Measurements from ENCODE around the gene CALCB. TPM values are rescaled to one million over a fixed set of nuclear protein-coding genes. Genes with fewer than 3 reads are reported as not detected.

The CALCB gene
- total RNA-seq, 1 donor from 2014 or later, result not detected

- ATAC-seq (no peak), DNase-seq (no peak)
- no peaks in the 10 kb centered on the region for H3K36me3 ChIP-seq
- intact Hi-C loops (cut with DNase I), result no loop called here
- no peaks in the 10 kb centered on the region for H3K4me1 ChIP-seq
- peaks cover 20% of the 10 kb centered on the region for H3K27me3 ChIP-seq
- no peak overlapping the region for H3K27ac ChIP-seq
- H3K4me3 ChIP-seq, result no peak overlapping the region
- no peaks in the 10 kb centered on the region for H3K9me3 ChIP-seq
- TF ChIP-seq CTCF (IDR thresholded peaks at IDR 0.05), result no peak
Measured at GRCh38 chr11:15115686-15116085, 42.3 kb downstream of the CALCB start.

- peaks cover 20% of the 10 kb centered on the region for H3K27me3 ChIP-seq
- no peaks in the 10 kb centered on the region for H3K36me3 ChIP-seq
- DNase-seq (no peak), ATAC-seq (no peak)
- no peaks in the 10 kb centered on the region for H3K4me1 ChIP-seq
- intact Hi-C loops (cut with DNase I), result no loop called here
- H3K27ac ChIP-seq, result no peak overlapping the region
- no peak overlapping the region for H3K4me3 ChIP-seq
- no peaks in the 10 kb centered on the region for H3K9me3 ChIP-seq
- no peak for TF ChIP-seq CTCF (IDR thresholded peaks at IDR 0.05)
Measured at GRCh38 chr11:15117751-15118150, 44.4 kb downstream of the CALCB start.

- DNase-seq (no peak), ATAC-seq (no peak)
- peaks cover 20% of the 10 kb centered on the region for H3K27me3 ChIP-seq
- H3K27ac ChIP-seq, result no peak overlapping the region
- H3K9me3 ChIP-seq, result no peaks in the 10 kb centered on the region
- TF ChIP-seq CTCF (IDR thresholded peaks at IDR 0.05), result no peak
- H3K4me3 ChIP-seq, result no peak overlapping the region
- H3K4me1 ChIP-seq, result no peaks in the 10 kb centered on the region
- H3K36me3 ChIP-seq, result no peaks in the 10 kb centered on the region
- intact Hi-C loops (cut with DNase I), result no loop called here
Measured at GRCh38 chr11:15118431-15118830, 45.0 kb downstream of the CALCB start.

GRCh38 chr11:15119352-15119751, 46.0 kb downstream of the CALCB start:
- H3K4me1 ChIP-seq, result no peaks in the 10 kb centered on the region
- no peak for TF ChIP-seq CTCF (IDR thresholded peaks at IDR 0.05)
- H3K4me3 ChIP-seq, result no peak overlapping the region
- no peak for DNase-seq
- no peak for ATAC-seq
- no peaks in the 10 kb centered on the region for H3K36me3 ChIP-seq
- no peak overlapping the region for H3K27ac ChIP-seq
- H3K27me3 ChIP-seq, result peaks cover 19% of the 10 kb centered on the region
- no peaks in the 10 kb centered on the region for H3K9me3 ChIP-seq
- intact Hi-C loops (cut with DNase I), result no loop called here

GRCh38 chr11:15119826-15120225, 46.4 kb downstream of the CALCB start:
- intact Hi-C loops (cut with DNase I), result no loop called here
- no peak for ATAC-seq

More at GRCh38 chr11:15119826-15120225, 46.4 kb downstream of the CALCB start:
- Histone ChIP-seq H3K27me3 (peaks cover 14% of the 10 kb centered on the region), H3K4me1 (no peaks in the 10 kb centered on the region), H3K4me3 (no peak overlapping the region), H3K36me3 (no peaks in the 10 kb centered on the region), H3K27ac (no peak overlapping the region), H3K9me3 (no peaks in the 10 kb centered on the region)
- TF ChIP-seq CTCF (IDR thresholded peaks at IDR 0.05), result no peak
- DNase-seq, result no peak
